Endothelial cell of umbilical vein (primary cell): ENCODE measurements around the gene DOP1A. TPM values are rescaled to one million over a fixed set of nuclear protein-coding genes. Genes with fewer than 3 reads are reported as not detected.

Experiments
- BruUV-seq: library from RNA; stranded (reverse); fragments of 400-500 nt; replicated peaks from 2 replicates; lab custom pipeline; 2021; lab: Mats Ljungman, UMichigan
- CTCF ChIA-PET: fragments of 300-600, 350-600 bp; sonication (Branson Sonifier 250); formaldehyde crosslinking; loops from one replicate; lab custom pipeline; 2021; ENCODE audit warnings: antibody characterized with exemption, inconsistent platforms; lab: Charles Lee
- POLR2A ChIA-PET: fragments of 300-600, 350-600 bp; sonication (Branson Sonifier 250); formaldehyde crosslinking; loops from one replicate; lab custom pipeline; 2021; ENCODE audit warnings: antibody characterized with exemption, inconsistent platforms; lab: Charles Lee
- DNase-seq: peaks from one replicate; pipeline ENCODE4 v3.0.0-alpha.2; 2011; ENCODE audit warnings: low read depth, low spot score
- FAIRE-seq: peaks from 2 replicates; lab custom pipeline; 2011; peaks lifted over from hg19 to GRCh38; lab: Jason Lieb, UNC
- H2AFZ ChIP-seq: 2 replicates; pipeline ENCODE4 v1.6.0; 2012; ENCODE audit warnings: low read depth, low read length, control low read depth, inconsistent platforms
- H3K27ac ChIP-seq: 2 replicates; pipeline ENCODE4 v1.5.1; 2011; ENCODE audit warnings: low read depth, mild to moderate bottlenecking, control low read depth, low read length, moderate library complexity; ENCODE audit not compliant: insufficient read depth
- H3K27me3 ChIP-seq, 2 experiments: 2 replicates each; pipeline versions ENCODE4 v1.6.0 to v1.6.1; 2011; ENCODE audit warnings: low read length in 2 of 2, mixed read lengths in 1 of 2; ENCODE audit not compliant: control insufficient read depth in 2 of 2, insufficient read depth in 2 of 2
- H3K36me3 ChIP-seq, 2 experiments: 2 replicates in 1 of 2; 3 replicates in 1 of 2; pipeline ENCODE4 v1.5.1; 2011; ENCODE audit warnings: low read length in 2 of 2, mild to moderate bottlenecking in 1 of 2, moderate library complexity in 1 of 2; ENCODE audit not compliant: control insufficient read depth in 2 of 2, insufficient read depth in 2 of 2; ENCODE audit errors: extremely low read depth in 1 of 2
- H3K4me1 ChIP-seq: 3 replicates; pipeline ENCODE4 v1.5.1; 2011; ENCODE audit warnings: mild to moderate bottlenecking, low read length; ENCODE audit not compliant: control insufficient read depth, insufficient read depth; ENCODE audit errors: extremely low read depth
- H3K4me2 ChIP-seq: 2 replicates; pipeline ENCODE4 v1.6.1; 2011; ENCODE audit warnings: low read length, control low read depth, mixed read lengths; ENCODE audit not compliant: insufficient read depth
- H3K4me3 ChIP-seq, 3 experiments: fragments of 200-600 bp in 1 of 3; sonication (generic), shearing (Covaris generic) in 1 of 3; replicated peaks in 1 of 3; 2 replicates each; pipeline ENCODE4 v1.5.1; 2011 to 2016; ENCODE audit warnings: control low read depth in 3 of 3, low read length in 3 of 3, mild to moderate bottlenecking in 2 of 3, inconsistent platforms in 1 of 3, low read depth in 1 of 3, moderate library complexity in 1 of 3; ENCODE audit not compliant: insufficient read depth in 1 of 3
- H3K79me2 ChIP-seq: 2 replicates; pipeline ENCODE4 v1.6.0; 2012; ENCODE audit warnings: low read length, inconsistent platforms; ENCODE audit not compliant: control insufficient read depth, insufficient read depth
- H3K9ac ChIP-seq: replicated peaks from 2 replicates; pipeline ENCODE3; 2011; ENCODE audit warnings: low read length, control low read depth; ENCODE audit not compliant: insufficient read depth; ENCODE audit errors: extremely low read depth
- H3K9me1 ChIP-seq: replicated peaks from 3 replicates; pipeline ENCODE4 v1.6.0; 2011; ENCODE audit warnings: mild to moderate bottlenecking, low read length; ENCODE audit not compliant: control insufficient read depth, insufficient read depth; ENCODE audit errors: extremely low read depth
- H3K9me3 ChIP-seq: replicated peaks from 2 replicates; pipeline ENCODE4 v1.5.1; 2012; ENCODE audit warnings: low read length, inconsistent platforms; ENCODE audit not compliant: control insufficient read depth, insufficient read depth
- H4K20me1 ChIP-seq: replicated peaks from 2 replicates; pipeline ENCODE3; 2011; ENCODE audit warnings: mild to moderate bottlenecking, low read length; ENCODE audit not compliant: control insufficient read depth, insufficient read depth; ENCODE audit errors: extremely low read depth
- CTCF ChIP-seq, 2 donors: IDR thresholded peaks; 1 replicate in 1 of 2; 2 replicates in 1 of 2; pipeline ENCODE4 v1.5.1; 2011; ENCODE audit warnings: low read length in 2 of 2, mild to moderate bottlenecking in 2 of 2, moderate library complexity in 2 of 2, control low read depth in 1 of 2, inconsistent platforms in 1 of 2, low read depth in 1 of 2; ENCODE audit not compliant: insufficient read depth in 1 of 2; ENCODE audit errors: extremely low read depth in 1 of 2
- EZH2 ChIP-seq: IDR thresholded peaks from 2 replicates; pipeline ENCODE4 v1.6.1; 2012; ENCODE audit warnings: borderline replicate concordance, low read depth, mild to moderate bottlenecking, moderate library complexity, low read length, inconsistent platforms; ENCODE audit not compliant: severe bottlenecking
- FOS ChIP-seq: IDR thresholded peaks from 2 replicates; pipeline ENCODE4 v1.6.1; 2011; ENCODE audit warnings: mild to moderate bottlenecking, low read length, moderate library complexity, borderline replicate concordance; ENCODE audit not compliant: insufficient read depth
- JUN ChIP-seq: IDR thresholded peaks from 2 replicates; pipeline ENCODE4 v1.6.1; 2011; ENCODE audit warnings: borderline replicate concordance, low read depth; ENCODE audit not compliant: insufficient read length, insufficient read depth
- MAX ChIP-seq: IDR thresholded peaks from 2 replicates; pipeline ENCODE4 v1.6.1; 2011; ENCODE audit not compliant: insufficient read depth, insufficient read length
- POLR2A ChIP-seq: IDR thresholded peaks from 2 replicates; pipeline ENCODE4 v1.6.1; 2012; ENCODE audit warnings: low read depth, mild to moderate bottlenecking, control low read depth, low read length
- POLR2AphosphoS5 ChIP-seq: IDR thresholded peaks from 2 replicates; pipeline ENCODE4 v1.6.1; 2012; ENCODE audit warnings: low read depth, mild to moderate bottlenecking, control low read depth, low read length, moderate library complexity; ENCODE audit not compliant: insufficient read depth
- dilution Hi-C: fragments of 300-500 bp; cut with MboI; formaldehyde crosslinking; loops from one replicate; pipeline ENCODE4 v1.15.0; 2019; ENCODE audit warnings: low sequenced_read_pairs; ENCODE audit not compliant: extremely low pct_ligation_motif_present
- intact Hi-C: fragments of 100-400 bp; cut with micrococcal nuclease; formaldehyde crosslinking; loops from one replicate; pipeline ENCODE4 v1.10.0; 2022
- polyA plus RNA-seq, 4 experiments: library from polyadenylated mRNA; depleted of rRNA in 3 of 4; stranded (reverse) in 3 of 4; unstranded in 1 of 4; fragments of >200 nt; gene quantifications; 2 replicates each; pipeline versions ENCODE4 v1.2.1 to v1.2.3, GENCODE V29; 2011 to 2012; ENCODE audit warnings: missing spikeins in 1 of 4
- total RNA-seq: library from RNA; stranded (reverse); gene quantifications from 2 replicates; pipeline ENCODE4 v1.2.3, GENCODE V29; 2021

Gene DOP1A
- total and polyA plus RNA-seq, 2 donors (not counting 3 experiments of a cell fraction or from before 2014, with no cell fraction given): 6.3 to 12.3 TPM

- H3K36me3 ChIP-seq: no peaks in the 10 kb centered on the region
- no peak overlapping the region for H2AFZ ChIP-seq
- no peaks in the 10 kb centered on the region for H3K9me3 ChIP-seq
- H3K4me1 ChIP-seq: no peaks in the 10 kb centered on the region
- H3K27ac ChIP-seq: no peak overlapping the region
- POLR2A ChIA-PET: no interaction called here
- CTCF ChIA-PET: interaction anchor here (1.0 to 8.5 kb wide), 5 partner anchors 12 to 800 kb away, joined by 3 to 168 read pairs (median 12); partner anchors contain the start of genes TPBG and UBE3D
- no peak overlapping the region for H3K9ac ChIP-seq
- no TSS peak for BruUV-seq
- intact Hi-C loops: loop anchor here (10.0 kb wide), 1 partner anchor 309 kb away; no protein-coding TSS in a partner anchor
- H3K4me2 ChIP-seq: no peak overlapping the region
- DNase-seq (no peak), FAIRE-seq (no peak)
- no peaks in the 10 kb centered on the region for H3K9me1 ChIP-seq
- no peak overlapping the region for H3K4me3 ChIP-seq
- no peaks in the 10 kb centered on the region for H4K20me1 ChIP-seq
- dilution Hi-C loops: no loop called here
- no peaks in the 10 kb centered on the region for H3K79me2 ChIP-seq
- H3K27me3 ChIP-seq: no peaks in the 10 kb centered on the region
- TF ChIP-seq POLR2A (no peak), JUN (no peak), POLR2AphosphoS5 (no peak), CTCF (IDR thresholded peaks at IDR 0.05; ENCODE audit: extremely low read depth in 1 of 2, insufficient read depth in 1 of 2, low read depth in 1 of 2, low read length in 2 of 2) (no peak), FOS (no peak), MAX (no peak), EZH2 (no peak)
These were observed 13.8 kb upstream of the DOP1A start for GRCh38 chr6:83053678-83054077.
